BLaER1 treated with 17β-estradiol and CSF1 and Interleukin-3, amounts not matched to agents 10 nM and 100 nM (cell line): Measurements from ENCODE around the gene STK36.

Source experiments
- H3K27ac ChIP-seq, 11 experiments: shearing (Covaris generic); formaldehyde crosslinking; 2 replicates each; pipeline ENCODE4 v1.8.1; 2022
- H3K27me3 ChIP-seq, 11 experiments: shearing (Covaris generic); formaldehyde crosslinking; 2 replicates each; pipeline ENCODE4 v1.8.1; 2022
- H3K36me3 ChIP-seq, 11 experiments: shearing (Covaris generic); formaldehyde crosslinking; 2 replicates each; pipeline ENCODE4 v1.8.1; 2022
- H3K4me1 ChIP-seq, 10 experiments: shearing (Covaris generic); formaldehyde crosslinking; 2 replicates each; pipeline ENCODE4 v1.8.1; 2022
- H3K4me2 ChIP-seq, 11 experiments: shearing (Covaris generic); formaldehyde crosslinking; 2 replicates each; pipeline ENCODE4 v1.8.1; 2022
- H3K4me3 ChIP-seq, 10 experiments: shearing (Covaris generic); formaldehyde crosslinking; 2 replicates each; pipeline ENCODE4 v1.8.1; 2022
- H3K9ac ChIP-seq, 11 experiments: shearing (Covaris generic); formaldehyde crosslinking; 2 replicates each; pipeline ENCODE4 v1.8.1; 2022
- H3K9me3 ChIP-seq, 11 experiments: shearing (Covaris generic); formaldehyde crosslinking; replicated peaks in 1 of 11; 2 replicates each; pipeline ENCODE4 v1.8.1; 2022
- H4K20me1 ChIP-seq, 11 experiments: shearing (Covaris generic); formaldehyde crosslinking; 2 replicates each; pipeline ENCODE4 v1.8.1; 2022
- Cebpa-rat ChIP-seq, 11 experiments: shearing (Covaris generic); IDR thresholded peaks; 2 replicates each; pipeline ENCODE4 v1.8.1; 2022

The STK36 gene

GRCh38 chr2:218709908-218710307 lies 38.0 kb downstream of the STK36 start:
- no peak for TF ChIP-seq Cebpa-rat (IDR thresholded peaks at IDR 0.05)
- Histone ChIP-seq H3K27me3 (no peaks in the 10 kb centered on the region), H3K4me3 (no peak overlapping the region), H3K27ac (no peak overlapping the region), H3K4me1 (peaks cover 16 to 42% (median 29%) of the 10 kb centered on the region in 10 experiments), H3K9me3 (no peaks in the 10 kb centered on the region), H3K36me3 (peaks cover 0 to 19% (median 0%) of the 10 kb centered on the region in 11 experiments; a peak in 7 of 22 replicates), H3K4me2 (no peak overlapping the region), H3K9ac (no peak overlapping the region), H4K20me1 (peaks cover 0 to 34% (median 8%) of the 10 kb centered on the region in 11 experiments; a peak in 12 of 22 replicates)

GRCh38 chr2:218710334-218710686 lies 38.4 kb downstream of the STK36 start:
- peaks cover 16 to 46% (median 29%) of the 10 kb centered on the region in 10 experiments for H3K4me1 ChIP-seq
- H3K9me3 ChIP-seq = no peaks in the 10 kb centered on the region
- H3K4me3 ChIP-seq = peak overlapping the region in 2 of 10 experiments; percentile 79 to 82; a peak in 4 of 20 replicates
- H3K36me3 ChIP-seq = peaks cover 0 to 23% (median 3%) of the 10 kb centered on the region in 11 experiments; a peak in 17 of 22 replicates
- H3K4me2 ChIP-seq = peak overlapping the region in 6 of 11 experiments; percentile 23 to 53 (median 34); a peak in 9 of 22 replicates
- peaks cover 0 to 34% (median 9%) of the 10 kb centered on the region in 11 experiments; a peak in 13 of 22 replicates for H4K20me1 ChIP-seq
- H3K9ac ChIP-seq = no peak overlapping the region
- H3K27me3 ChIP-seq = no peaks in the 10 kb centered on the region
- TF ChIP-seq Cebpa-rat (IDR thresholded peaks at IDR 0.05) = no peak
- H3K27ac ChIP-seq = no peak overlapping the region

GRCh38 chr2:218710687-218711549 lies 39.0 kb downstream of the STK36 start, which contains the start of gene TTLL4:
TTLL4 (plus strand) TSS chr2:218710835; CDS start chr2:218737677, 26,842 bp downstream.
- H3K36me3 ChIP-seq = peaks cover 6 to 29% (median 9%) of the 10 kb centered on the region in 11 experiments; a peak in 21 of 22 replicates
- no peaks in the 10 kb centered on the region for H3K27me3 ChIP-seq
- H4K20me1 ChIP-seq = peaks cover 0 to 34% (median 10%) of the 10 kb centered on the region in 11 experiments; a peak in 13 of 22 replicates
- H3K4me1 ChIP-seq = peaks cover 16 to 48% (median 29%) of the 10 kb centered on the region in 10 experiments
- H3K4me3 ChIP-seq = peak within 1 kb of the TSS; percentile 69 to 97 (median 88)
- H3K9me3 ChIP-seq = no peaks in the 10 kb centered on the region
- H3K4me2 ChIP-seq = peak within 1 kb of the TSS; percentile 74 to 94 (median 85)
- TF ChIP-seq Cebpa-rat (IDR thresholded peaks at IDR 0.05) = no peak
- H3K27ac ChIP-seq = peak within 1 kb of the TSS; percentile 84 to 91 (median 88)
- peak within 1 kb of the TSS; percentile 85 to 95 (median 90) for H3K9ac ChIP-seq

- H4K20me1 ChIP-seq = peaks cover 0 to 37% (median 10%) of the 10 kb centered on the region in 11 experiments; a peak in 13 of 22 replicates
- peaks cover 10 to 35% (median 16%) of the 10 kb centered on the region in 11 experiments for H3K36me3 ChIP-seq
- TF ChIP-seq Cebpa-rat (IDR thresholded peaks at IDR 0.05) = no peak
- no peaks in the 10 kb centered on the region for H3K27me3 ChIP-seq
- H3K4me2 ChIP-seq = peak overlapping the region; percentile 74 to 94 (median 85)
- peak overlapping the region; percentile 69 to 97 (median 88) for H3K4me3 ChIP-seq
- H3K9ac ChIP-seq = peak overlapping the region; percentile 85 to 95 (median 90)
- H3K9me3 ChIP-seq = no peaks in the 10 kb centered on the region
- peaks cover 16 to 48% (median 29%) of the 10 kb centered on the region in 10 experiments for H3K4me1 ChIP-seq
- peak overlapping the region; percentile 84 to 91 (median 88) for H3K27ac ChIP-seq
These were observed 39.7 kb downstream of the STK36 start for GRCh38 chr2:218711550-218711929.

- no peak overlapping the region for H3K4me3 ChIP-seq
- peak overlapping the region in 1 of 11 experiments; percentile 28; a peak in 2 of 22 replicates for H3K27ac ChIP-seq
- H3K36me3 ChIP-seq = peaks cover 28 to 59% (median 39%) of the 10 kb centered on the region in 11 experiments
- H3K4me2 ChIP-seq = peak overlapping the region in 10 of 11 experiments; percentile 6 to 94 (median 41); a peak in 15 of 22 replicates
- 0 out of 22 replicates have a peak overlapping the region, but pooled peaks of 1 of the 11 experiments have one; percentile 17 for H3K9ac ChIP-seq
- no peaks in the 10 kb centered on the region for H3K27me3 ChIP-seq
- peaks cover 24 to 54% (median 43%) of the 10 kb centered on the region in 10 experiments for H3K4me1 ChIP-seq
- H3K9me3 ChIP-seq = no peaks in the 10 kb centered on the region
- TF ChIP-seq Cebpa-rat (IDR thresholded peaks at IDR 0.05) = no peak
- H4K20me1 ChIP-seq = peaks cover 0 to 61% (median 22%) of the 10 kb centered on the region in 11 experiments; a peak in 16 of 22 replicates
These were observed 42.0 kb downstream of the STK36 start for GRCh38 chr2:218713922-218714321.

GRCh38 chr2:218716070-218716469 lies 44.2 kb downstream of the STK36 start:
- Histone ChIP-seq H3K36me3 (peaks cover 46 to 80% (median 56%) of the 10 kb centered on the region in 11 experiments), H3K27me3 (no peaks in the 10 kb centered on the region), H3K4me3 (no peak overlapping the region), H3K4me2 (no peak overlapping the region), H3K27ac (no peak overlapping the region), H4K20me1 (peaks cover 0 to 82% (median 40%) of the 10 kb centered on the region in 11 experiments; a peak in 18 of 22 replicates), H3K4me1 (peaks cover 24 to 75% (median 49%) of the 10 kb centered on the region in 10 experiments), H3K9me3 (no peaks in the 10 kb centered on the region), H3K9ac (no peak overlapping the region)
- TF ChIP-seq Cebpa-rat (IDR thresholded peaks at IDR 0.05) = no peak

- Histone ChIP-seq H3K9me3 (no peaks in the 10 kb centered on the region), H3K27ac (no peak overlapping the region), H3K36me3 (peaks cover 46 to 83% (median 56%) of the 10 kb centered on the region in 11 experiments), H3K4me1 (peaks cover 16 to 80% (median 41%) of the 10 kb centered on the region in 10 experiments; a peak in 19 of 20 replicates), H3K27me3 (no peaks in the 10 kb centered on the region), H3K9ac (0 out of 22 replicates have a peak overlapping the region, but pooled peaks of 1 of the 11 experiments have one; percentile 29), H3K4me3 (no peak overlapping the region), H3K4me2 (peak overlapping the region in 4 of 11 experiments; percentile 1 to 35 (median 22); a peak in 6 of 22 replicates), H4K20me1 (peaks cover 0 to 93% (median 52%) of the 10 kb centered on the region in 11 experiments; a peak in 19 of 22 replicates)
- TF ChIP-seq Cebpa-rat (IDR thresholded peaks at IDR 0.05) = no peak
These were observed 45.4 kb downstream of the STK36 start for GRCh38 chr2:218717262-218717661.

- Histone ChIP-seq H3K4me1 (peaks cover 8 to 80% (median 34%) of the 10 kb centered on the region in 10 experiments; a peak in 19 of 20 replicates), H3K9me3 (no peaks in the 10 kb centered on the region), H3K27ac (no peak overlapping the region), H3K9ac (no peak overlapping the region), H3K36me3 (peaks cover 46 to 75% (median 56%) of the 10 kb centered on the region in 11 experiments), H4K20me1 (peaks cover 0 to 99% (median 58%) of the 10 kb centered on the region in 11 experiments; a peak in 19 of 22 replicates), H3K27me3 (no peaks in the 10 kb centered on the region), H3K4me2 (peak overlapping the region in 5 of 11 experiments; percentile 1 to 35 (median 22); a peak in 5 of 22 replicates), H3K4me3 (no peak overlapping the region)
- TF ChIP-seq Cebpa-rat (IDR thresholded peaks at IDR 0.05) = no peak
These were observed 46.2 kb downstream of the STK36 start for GRCh38 chr2:218718058-218718457.
